ENCODE measurements around the gene ASPSCR1.

DNA sequence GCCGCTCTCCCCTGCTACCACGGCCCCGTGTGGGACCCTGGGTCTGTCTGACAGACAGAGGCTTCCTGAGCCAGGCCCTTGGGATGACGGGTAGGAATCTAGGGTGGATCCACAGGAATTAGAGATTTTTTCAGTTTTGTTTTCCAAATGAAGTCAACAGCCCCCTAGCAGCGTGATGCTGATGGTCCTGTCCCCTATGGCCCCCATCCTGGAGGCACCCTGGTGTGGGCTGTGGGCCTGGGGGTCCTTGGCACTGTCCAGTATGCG, 29.7 kb downstream of the ASPSCR1 start:
- TF ChIP-seq, protein P1, sequence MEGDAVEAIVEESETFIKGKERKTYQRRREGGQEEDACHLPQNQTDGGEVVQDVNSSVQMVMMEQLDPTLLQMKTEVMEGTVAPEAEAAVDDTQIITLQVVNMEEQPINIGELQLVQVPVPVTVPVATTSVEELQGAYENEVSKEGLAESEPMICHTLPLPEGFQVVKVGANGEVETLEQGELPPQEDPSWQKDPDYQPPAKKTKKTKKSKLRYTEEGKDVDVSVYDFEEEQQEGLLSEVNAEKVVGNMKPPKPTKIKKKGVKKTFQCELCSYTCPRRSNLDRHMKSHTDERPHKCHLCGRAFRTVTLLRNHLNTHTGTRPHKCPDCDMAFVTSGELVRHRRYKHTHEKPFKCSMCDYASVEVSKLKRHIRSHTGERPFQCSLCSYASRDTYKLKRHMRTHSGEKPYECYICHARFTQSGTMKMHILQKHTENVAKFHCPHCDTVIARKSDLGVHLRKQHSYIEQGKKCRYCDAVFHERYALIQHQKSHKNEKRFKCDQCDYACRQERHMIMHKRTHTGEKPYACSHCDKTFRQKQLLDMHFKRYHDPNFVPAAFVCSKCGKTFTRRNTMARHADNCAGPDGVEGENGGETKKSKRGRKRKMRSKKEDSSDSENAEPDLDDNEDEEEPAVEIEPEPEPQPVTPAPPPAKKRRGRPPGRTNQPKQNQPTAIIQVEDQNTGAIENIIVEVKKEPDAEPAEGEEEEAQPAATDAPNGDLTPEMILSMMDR (IDR thresholded peaks at IDR 0.05): no peak
- TF ChIP-seq POLR2AphosphoS5 (IDR thresholded peaks at IDR 0.05): no peak
- TF ChIP-seq POLR2A (IDR thresholded peaks at IDR 0.05): no peak
- TF ChIP-seq EP300 (IDR thresholded peaks at IDR 0.05): no peak

Data from stomach (tissue), 4 donors.